Testis (tissue), 2 donors: ENCODE results near the gene APOBEC3H.

Experiments used
- CTCF ChIP-seq, 3 experiments: fragments of 450-650 bp in 2 of 3; fragments of 200-600 bp in 1 of 3; sonication (generic) in 1 of 3; IDR thresholded peaks; one replicate each; pipeline ENCODE4 v1.5.1; 2016 to 2019; ENCODE audit warnings: antibody characterized with exemption in 3 of 3, mild to moderate bottlenecking in 2 of 3, moderate library complexity in 1 of 3
- POLR2A ChIP-seq: fragments of 450-650 bp; IDR thresholded peaks from one replicate; pipeline ENCODE4 v1.6.1; 2017; ENCODE audit warnings: antibody characterized with exemption, mild to moderate bottlenecking, moderate library complexity

DNA sequence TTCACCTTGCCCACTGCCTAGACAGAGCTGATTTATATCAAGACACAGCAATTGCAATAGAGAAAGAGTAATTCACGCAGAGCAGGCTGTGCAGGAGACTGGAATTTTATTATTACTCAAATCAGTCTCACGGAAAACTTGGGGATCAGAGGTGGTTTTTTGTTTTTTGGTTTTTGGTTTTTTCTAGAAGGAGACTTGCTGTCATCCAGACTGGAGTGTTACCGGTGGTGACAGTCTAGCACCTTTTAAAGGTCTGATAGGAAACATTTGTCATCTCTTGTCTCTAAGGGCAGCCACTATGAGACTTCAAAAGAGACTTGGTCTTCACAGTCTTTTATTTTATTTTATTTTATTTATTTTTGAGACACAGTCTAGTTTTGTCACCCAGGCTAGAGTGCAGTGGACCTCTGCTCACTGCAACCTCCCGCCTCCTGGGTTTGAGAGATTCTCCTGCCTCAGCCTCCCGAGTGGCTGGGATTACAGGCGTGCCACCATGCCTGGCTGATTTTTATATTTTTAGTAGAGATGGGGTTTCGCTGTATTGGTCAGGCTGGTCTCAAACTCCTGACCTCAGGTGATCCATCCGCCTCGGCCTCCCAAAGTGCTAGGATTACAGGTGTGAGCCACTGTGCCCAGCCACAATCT, 19.1 kb downstream of the APOBEC3H start:
- TF ChIP-seq CTCF (IDR thresholded peaks at IDR 0.05) (no peak), POLR2A (no peak)
